ENCODE measurements around the gene TMEM86A.

Gene TMEM86A

DNA sequence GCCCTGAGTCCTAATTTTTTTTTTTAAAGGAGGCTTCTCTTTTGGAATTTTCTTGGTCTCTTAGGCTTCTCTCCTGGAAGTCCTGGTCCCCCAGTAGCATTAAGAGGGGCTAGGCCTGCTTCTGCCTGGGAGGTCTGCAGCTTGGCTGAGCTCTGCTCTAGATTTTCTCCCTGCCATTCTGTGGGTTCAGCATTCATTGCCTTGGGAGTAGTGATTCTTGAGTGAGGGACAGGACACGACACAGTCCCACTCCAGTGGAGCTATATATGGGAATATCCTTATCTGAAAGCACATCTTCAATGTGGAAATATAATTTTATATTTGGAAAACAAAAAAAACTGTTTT lies 23.7 kb downstream of the TMEM86A start:
- DNase-seq (ENCODE audit: extremely low read depth in 1 of 2, low read depth in 1 of 2): no peak

DNA sequence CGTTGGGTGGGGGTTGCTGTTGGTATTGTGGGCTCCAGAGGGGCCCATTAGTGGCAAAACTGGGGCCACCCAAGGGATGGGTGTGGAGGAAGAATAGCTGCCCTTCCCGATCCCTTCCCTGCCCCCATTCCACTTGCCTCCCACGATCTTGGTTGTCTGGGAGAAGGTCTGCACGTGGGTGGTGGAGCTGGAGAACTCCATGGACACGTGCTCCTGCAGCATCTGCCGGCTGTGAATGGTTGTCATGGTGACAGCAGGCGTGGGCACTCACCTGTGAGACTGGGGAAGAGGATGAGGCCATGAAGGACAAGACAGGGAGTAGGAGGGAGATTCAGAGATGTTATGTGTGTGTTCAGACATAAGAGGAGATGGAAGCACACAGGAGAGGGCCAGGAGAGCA lies 25.4 kb downstream of the TMEM86A start:
- no peak for DNase-seq (ENCODE audit: extremely low read depth in 1 of 2, low read depth in 1 of 2)

DNA sequence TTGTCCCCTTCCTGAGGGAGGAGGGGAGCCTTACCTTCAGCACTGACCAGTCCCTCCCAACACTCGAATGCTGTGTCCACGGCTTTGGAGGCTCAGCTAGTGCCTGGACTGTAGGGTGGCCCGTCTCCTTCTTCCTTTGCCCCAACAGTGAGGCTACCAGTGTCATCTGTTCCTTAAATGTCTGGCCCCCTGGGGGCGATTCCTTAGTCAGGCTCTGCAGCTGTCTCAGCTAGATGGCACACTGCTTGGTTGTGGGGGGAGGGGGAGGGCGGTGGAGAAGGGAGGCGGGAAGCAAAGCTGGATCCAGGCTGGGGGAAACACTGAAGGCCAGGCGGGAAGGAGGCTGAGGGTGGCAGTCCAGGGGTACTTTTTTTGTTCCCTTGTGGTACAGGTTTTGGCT lies 27.5 kb downstream of the TMEM86A start, which contains the start of gene IGSF22:
TSS of gene IGSF22 (minus strand) at position 149 of the 400 bp plus-strand sequence. CDS start 1,952 bp downstream, outside the sequence.
- DNase-seq (ENCODE audit: extremely low read depth in 1 of 2, low read depth in 1 of 2): no peak

DNA sequence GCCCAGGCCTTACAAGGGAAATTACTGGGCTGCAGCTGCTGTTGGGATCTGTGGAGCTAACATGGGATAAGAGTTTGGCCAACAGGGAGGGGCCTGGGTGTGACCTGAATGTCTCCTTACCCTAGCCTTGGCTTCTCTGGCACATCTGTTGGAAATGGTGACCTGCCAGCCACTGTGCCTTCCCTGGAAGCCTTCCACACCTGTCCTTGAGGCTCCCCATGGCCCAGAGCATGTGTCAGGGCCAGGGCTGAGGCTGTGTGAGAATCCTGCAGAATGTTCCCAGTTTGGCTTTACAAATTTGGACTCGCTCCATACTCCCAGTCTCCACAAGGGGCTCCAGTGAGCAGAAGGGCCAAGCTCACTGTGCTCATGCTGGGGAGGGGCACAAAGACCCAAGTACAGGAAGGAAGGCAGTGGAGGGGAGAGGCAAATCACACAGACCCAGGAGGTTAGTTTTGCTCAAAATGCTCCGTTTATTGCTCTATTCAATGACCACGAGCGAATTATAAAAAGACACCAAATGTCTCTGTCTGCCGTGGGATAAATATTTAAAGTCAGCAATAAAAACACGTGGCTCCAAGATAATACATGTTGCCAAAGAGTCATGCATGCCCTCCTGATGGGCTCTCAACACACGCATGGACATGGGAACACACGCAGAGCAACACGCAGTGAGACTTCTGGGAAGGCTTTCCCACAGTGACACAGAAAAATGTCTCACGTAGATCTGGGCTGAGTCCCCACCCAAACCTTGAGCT lies 29.1 kb downstream of the TMEM86A start:
- DNase-seq (ENCODE audit: extremely low read depth in 1 of 2, low read depth in 1 of 2): peak in 1 of 2 donors; percentile 30

DNA sequence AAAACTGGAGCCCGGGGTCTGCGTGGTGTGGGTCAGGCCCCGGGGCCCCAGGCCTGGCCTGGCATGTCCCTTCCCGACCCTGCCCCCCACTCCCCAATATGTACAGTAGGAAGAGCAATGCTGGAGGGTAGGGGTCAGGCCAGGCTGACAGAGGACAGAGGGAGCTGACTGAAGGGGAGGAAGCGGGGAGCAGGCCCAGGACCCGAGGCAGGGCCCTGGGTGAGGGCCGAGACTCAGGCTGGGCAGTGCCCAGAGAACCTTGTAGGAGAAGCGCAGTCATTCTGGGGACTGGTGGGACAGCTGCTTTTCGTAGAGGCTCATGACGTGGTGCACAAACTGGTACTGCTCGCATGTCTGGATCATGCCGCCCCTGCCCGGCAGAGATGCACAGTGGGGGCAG lies 30.1 kb downstream of the TMEM86A start:
- DNase-seq (ENCODE audit: extremely low read depth in 1 of 2, low read depth in 1 of 2): no peak

DNA sequence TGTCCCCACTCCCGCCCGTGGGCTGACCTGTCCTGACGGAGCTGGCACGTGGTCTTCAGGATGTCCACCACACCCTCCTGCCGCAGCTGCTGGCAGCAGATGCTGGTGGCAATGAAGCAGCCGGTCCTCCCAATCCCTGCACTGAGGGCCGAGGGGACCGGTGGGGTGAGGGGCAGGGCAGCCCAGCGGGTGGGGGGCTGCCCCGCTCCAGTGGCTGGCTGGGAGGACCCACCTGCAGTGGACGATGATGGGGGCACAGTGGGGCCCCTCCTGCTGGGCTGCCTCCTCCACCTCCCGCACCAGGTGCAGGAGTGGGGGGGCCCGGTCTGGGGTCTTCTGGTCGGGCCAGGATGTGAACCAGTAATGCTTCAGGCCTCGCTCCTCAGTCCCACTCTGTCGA lies 30.8 kb downstream of the TMEM86A start:
- no peak for DNase-seq (ENCODE audit: extremely low read depth in 1 of 2, low read depth in 1 of 2)

DNA sequence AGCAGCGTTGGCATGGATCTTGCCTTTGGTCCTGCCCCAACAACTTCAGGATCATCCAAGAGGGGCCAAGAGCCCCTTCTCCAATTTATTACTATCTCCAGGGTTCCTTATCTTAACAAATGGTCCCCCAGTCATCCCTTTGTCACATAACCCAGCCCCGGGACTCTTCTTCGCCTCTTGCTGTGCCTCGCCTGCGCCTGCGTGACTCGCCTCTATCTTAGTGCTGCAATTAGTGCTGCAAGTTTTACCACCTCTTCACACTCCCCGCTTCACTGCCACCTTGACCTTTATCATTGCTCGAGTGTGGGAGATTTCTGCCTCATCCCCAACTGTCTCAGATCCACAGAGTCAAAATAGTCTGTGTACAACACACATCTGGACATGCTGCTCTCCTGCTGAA lies 31.4 kb downstream of the TMEM86A start:
- DNase-seq (ENCODE audit: extremely low read depth in 1 of 2, low read depth in 1 of 2): no peak

DNA sequence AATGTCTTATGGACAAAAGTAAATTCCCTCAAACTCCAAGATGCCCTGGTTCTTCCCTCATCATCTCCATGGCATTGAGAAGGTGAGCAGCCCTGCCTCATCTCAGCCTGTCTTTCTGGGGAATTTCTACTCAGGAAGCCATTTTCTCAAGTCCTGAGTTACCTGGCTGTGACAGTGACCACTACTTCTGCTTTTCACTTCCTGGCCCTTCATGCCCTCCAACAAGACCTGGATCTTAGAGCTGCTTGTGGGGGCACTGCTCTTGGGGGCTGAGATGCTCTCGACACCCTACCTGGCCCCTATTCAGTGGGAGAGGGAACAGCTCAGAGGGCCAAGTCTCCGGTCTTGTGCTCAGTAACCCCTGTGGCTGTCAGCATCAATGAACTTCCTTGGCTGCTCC lies 32.9 kb downstream of the TMEM86A start:
- DNase-seq (ENCODE audit: extremely low read depth in 1 of 2, low read depth in 1 of 2): no peak

DNA sequence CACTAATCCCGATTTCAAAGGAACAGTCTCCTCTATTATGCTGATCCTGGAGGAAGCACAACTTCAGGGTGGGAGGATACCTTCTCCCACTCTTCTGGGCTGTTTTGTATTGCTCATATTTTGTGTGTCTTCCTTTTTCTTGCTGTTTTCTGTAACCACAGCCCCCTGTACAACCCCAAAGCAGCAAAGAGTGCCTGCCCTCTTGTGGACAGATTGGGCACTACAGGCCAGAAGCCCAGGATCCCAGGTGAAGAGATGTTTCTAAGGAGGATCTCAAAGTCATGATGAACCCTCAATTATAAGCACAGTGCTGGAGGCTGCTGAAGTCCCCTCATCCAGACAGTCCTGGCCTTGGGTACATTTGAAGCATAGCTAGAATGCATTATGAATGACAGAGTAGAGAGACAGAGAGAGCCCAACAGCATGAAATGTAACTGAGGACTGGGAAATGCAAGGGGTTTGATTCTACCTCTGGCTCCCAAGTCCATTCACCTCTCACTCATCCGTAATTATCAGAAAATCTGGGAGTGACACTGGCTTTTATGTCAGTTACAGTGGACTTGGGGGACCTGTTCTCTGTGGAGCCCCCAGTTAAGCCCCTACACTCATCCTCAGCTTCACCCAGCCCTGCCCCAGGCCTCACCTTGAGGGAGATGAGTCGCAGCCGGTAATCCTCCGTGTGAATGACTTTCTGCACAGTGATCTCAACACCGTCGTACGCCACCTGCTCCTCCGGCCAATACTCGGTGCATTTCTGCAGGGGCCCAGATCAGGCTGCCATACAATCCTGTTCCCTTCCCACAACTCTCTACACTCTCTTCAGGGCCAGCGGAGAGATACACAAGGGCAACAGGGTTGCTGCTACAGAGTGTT lies 33.6 kb downstream of the TMEM86A start:
- peak in 1 of 2 donors; percentile 55 for DNase-seq (ENCODE audit: extremely low read depth in 1 of 2, low read depth in 1 of 2)

DNA sequence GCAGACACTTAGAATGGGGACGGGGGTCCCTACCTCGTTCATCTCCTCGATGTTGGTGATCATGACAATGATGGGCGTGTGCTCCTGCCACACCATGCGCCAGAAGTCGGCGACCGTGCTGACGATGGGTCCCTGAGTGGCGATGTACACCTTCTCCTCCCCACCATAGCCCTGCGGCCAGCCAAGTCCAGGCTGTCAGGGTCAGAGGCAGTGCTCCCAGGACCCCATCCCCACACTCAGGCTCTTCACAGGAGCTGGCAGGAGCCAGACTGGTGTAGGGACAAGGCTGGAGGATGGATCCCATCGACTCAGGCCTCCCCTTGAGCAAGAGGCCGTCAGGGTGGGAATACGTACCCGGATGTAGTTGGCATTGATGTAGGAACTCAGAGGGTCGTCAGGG lies 34.6 kb downstream of the TMEM86A start:
- no peak for DNase-seq (ENCODE audit: extremely low read depth in 1 of 2, low read depth in 1 of 2)

DNA sequence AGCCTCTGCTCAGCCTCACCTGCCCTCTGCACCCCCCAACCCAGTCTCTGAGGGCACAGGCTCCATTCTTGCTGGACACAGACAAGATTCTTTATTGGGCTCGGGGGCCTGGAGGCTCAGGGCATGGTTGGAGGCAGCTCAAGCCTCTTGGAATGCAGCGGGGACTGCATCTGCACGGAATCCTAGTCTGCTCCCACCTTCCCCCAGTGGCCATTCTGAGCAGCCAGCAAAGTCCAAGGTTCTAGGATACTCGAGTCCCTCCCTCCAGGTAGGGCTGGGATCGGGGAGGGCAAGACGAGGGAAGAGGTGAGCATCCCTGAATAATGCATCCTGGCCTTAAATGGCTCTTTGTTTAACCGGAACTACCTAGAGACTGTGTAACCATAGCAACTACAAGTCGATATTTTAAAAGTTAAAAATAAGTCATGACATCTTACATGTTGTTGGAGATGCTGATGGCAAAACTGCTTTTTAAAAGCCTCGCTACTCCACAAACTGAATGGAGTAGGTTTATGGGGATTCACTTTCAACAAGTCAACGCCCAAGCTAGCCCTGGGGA lies 38.1 kb downstream of the TMEM86A start:
- DNase-seq (ENCODE audit: extremely low read depth in 1 of 2, low read depth in 1 of 2): no peak

DNA sequence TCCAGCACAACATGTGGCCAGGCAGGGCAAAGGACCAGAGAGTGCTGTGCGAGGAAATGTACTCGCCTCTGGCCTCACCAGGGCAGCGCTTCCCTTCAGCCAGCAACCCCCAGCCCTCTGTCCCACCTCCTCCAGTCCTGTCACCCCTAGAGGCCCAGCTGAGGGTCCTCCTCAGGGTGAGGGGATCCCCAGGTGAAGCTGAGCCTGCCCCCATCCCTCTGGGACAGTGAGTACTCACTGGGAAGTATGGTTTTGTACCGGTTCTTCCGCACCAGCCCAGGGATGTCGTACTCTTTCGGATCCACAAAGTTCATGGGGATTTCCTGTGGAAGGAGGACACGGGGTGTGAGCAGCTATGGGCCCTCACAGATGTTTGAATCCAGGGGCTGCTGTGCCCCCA lies 39.1 kb downstream of the TMEM86A start:
- DNase-seq (ENCODE audit: extremely low read depth in 1 of 2, low read depth in 1 of 2): no peak

DNA sequence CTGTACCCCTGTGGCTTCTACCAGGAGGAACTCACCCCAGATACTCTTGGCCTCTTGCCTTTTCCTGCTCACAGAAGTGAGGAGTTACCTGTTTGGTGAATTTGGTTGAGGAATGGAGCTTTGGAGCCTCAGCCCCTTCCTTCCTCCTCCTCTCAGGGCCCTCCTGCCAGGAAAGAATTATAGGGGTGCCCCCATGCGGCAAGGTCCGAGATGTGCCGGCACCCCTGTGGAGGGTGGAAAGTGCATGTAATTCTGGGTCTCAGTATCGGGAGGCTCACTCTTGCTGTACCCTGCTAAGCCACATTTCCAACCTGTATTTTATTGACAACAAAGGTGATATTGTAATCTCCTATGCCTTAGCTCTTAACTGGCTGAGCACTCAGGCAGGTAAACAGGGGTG lies 41.1 kb downstream of the TMEM86A start:
- DNase-seq (ENCODE audit: extremely low read depth in 1 of 2, low read depth in 1 of 2): no peak

DNA sequence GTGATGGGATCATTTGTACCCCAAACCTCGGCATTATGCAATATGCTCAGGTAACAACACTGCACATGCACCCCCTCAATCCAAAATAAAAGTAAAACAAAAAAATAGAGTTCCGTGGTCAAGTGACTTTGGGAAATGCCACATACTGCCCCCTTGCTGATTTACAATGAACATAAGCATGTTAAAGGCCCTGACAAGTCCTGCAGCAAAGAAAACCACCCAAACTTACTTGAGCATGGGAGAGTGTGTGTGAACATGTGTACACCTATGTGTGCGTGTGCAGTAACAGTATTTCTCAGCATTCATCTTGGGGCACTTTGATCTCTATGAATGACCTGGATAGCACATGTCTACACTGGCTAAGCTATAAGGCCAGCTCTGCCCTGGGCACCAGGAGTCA lies 43.2 kb downstream of the TMEM86A start:
- no peak for DNase-seq (ENCODE audit: extremely low read depth in 1 of 2, low read depth in 1 of 2)

DNA sequence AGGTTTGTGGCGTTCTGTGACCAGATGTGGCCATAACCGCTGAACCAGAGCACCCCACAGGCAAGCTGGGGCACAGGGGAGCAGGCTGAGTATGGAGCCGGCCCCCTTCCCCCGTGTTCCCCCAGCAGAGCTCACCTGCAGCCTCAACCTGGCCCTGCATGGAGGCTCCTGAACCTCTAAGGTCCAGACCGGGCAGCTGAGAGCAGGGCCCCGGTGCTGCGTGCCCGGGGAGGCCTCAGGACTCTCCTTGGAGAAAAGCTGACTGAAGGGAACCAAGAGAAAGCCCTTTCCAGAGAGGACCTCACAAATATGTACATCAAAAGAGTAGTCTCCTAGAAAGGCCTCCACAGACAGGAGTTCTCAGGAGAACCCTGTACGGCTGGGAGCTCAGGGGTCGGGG lies 44.8 kb downstream of the TMEM86A start:
- no peak for DNase-seq (ENCODE audit: extremely low read depth in 1 of 2, low read depth in 1 of 2)

DNA sequence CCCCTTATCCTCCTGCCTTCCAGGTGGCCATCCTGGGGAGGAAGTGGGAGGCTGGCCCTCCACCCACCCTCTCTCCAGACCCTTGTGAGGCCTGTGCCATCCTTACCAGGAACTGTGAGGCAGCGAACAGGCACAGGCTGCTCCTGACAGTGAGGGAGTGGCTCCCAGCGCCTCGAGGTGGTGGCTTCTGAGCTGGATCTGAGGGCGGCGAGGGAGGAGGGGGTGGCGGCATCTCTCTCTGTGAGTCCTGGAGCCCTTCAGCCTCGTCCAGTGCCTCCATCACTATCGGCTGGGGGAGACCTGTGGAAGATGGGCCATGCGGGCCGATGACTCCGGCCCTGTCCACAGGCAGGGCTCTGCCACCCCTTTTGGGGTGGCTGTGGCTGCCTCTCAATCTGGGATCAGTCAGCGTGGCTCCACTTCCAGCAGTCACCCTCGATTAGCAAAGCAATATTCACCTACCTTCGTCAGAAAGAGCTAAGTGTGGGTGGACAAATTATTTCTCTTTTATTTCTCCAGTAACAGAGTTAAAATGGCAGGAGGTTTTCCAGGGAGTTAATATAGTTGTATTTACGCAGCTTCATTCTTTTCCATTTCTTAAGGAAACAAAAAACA lies 45.4 kb downstream of the TMEM86A start:
- no peak for DNase-seq (ENCODE audit: extremely low read depth in 1 of 2, low read depth in 1 of 2)

DNA sequence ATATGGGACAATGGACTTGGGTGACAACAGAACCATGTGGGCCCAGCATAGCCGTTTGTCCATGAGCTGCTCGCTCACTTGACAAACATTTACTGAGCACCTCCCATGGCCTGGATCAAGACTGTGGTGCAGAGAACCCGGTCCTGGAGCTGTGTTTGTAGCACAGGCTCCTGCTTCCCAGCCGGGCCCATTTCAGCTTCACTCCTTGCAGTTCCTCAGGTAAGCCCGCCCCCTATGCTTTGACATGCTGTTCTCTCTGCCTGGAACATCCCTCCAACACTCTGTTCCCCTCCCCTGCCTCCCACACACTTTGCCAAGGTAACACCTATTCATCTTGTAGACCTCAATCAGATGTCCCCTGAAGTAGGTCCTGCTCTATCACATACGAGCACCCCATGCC lies 46.7 kb downstream of the TMEM86A start:
- no peak for DNase-seq (ENCODE audit: extremely low read depth in 1 of 2, low read depth in 1 of 2)

DNA sequence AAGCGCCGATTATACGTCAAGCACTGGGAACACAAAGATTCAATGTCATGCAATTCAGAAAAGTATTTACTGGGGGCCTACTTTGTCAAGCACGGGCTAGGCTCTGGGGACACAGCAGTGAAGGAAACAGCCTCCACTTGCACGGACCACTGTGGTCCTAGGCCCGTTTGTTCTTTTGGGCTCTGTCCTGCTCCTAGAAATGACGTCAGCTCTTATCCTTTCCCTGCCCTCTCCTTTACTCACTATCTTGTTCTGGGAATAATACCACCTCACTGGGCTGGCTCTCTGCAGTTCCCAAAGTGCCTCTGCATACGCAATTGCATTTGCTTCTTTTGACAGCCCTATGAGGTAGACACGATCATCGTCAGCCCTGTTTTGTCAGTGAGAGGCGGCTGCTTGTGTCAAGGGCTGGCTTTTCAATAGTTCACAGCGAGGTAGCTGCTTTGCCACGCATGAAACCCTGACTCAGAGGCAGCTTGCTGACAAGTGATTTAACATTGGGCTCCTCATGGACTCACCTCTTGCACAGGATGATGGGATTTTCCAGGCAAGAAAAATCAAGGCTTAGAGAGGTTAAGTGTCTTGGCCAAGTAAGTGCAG lies 50.3 kb downstream of the TMEM86A start:
- DNase-seq (ENCODE audit: extremely low read depth in 1 of 2, low read depth in 1 of 2): no peak

DNA sequence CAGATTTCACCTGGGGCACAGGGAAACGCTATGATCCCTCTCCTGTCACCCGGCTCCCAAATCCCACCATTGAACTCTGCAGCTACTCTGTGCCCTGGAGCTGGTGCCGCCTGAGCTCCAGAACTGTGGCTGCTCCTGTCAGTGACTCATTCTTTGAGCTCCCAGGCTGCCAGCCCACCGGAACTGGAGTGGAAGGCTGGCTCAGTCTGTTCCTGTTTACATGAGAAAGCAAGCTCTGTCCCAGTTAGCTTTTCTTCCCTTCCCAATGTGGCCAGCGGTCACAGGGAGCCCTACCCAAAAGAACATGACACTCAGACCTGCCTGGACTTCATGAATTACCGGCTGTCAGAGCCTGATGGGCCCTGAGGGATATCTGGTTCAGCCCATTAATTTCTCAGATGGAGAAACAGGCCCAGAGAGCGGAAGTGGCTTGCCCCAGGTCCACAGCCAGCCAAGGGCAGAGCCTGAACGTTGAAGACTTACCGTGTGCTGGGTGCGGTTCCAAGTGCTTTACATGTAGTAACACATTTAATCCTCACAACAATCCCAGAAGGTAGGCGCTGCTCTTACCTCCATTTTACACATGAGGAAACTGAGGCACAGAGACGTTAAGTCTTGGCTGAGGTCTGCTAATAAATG lies 51.2 kb downstream of the TMEM86A start:
- no peak for DNase-seq (ENCODE audit: extremely low read depth in 1 of 2, low read depth in 1 of 2)

DNA sequence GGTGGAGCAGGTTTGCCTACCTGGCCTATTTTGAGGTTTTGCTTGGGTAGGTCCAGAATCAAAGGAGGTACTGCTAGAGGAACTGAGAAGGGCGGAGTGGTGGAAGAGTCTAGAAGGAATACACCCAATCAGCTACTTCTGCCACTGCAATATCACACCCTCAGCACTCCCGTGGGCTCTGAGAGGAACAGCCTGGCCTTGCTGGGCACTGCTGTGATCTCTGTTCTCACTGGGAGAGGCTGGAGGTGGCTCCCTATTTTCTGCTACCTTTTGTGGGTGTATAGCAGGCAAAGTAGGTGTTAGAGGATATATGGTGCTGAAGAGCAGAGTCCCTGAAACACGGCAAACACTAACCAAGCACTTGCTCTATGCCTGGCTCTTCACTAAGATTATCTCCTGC lies 52.4 kb downstream of the TMEM86A start:
- no peak for DNase-seq (ENCODE audit: extremely low read depth in 1 of 2, low read depth in 1 of 2)

DNA sequence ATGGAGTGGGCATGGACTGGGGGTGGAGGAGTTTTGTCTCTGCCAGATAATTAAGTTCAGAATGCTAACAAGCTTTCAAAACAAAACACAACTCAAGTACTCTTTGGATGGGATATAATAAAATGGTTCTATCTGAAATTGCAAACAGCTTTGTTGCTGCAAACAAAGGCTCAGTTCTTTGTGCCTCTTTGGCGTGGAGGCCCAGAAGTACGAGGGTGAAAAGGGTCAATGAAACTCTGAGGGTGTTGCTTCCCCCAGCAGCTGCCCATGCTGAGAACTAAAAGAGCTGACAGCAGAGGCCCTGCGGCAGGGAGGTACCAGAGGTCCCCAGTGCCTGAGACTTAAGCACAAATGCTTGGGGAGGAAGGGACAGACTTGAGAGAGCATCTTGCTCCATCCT lies 53.9 kb downstream of the TMEM86A start:
- no peak for DNase-seq (ENCODE audit: extremely low read depth in 1 of 2, low read depth in 1 of 2)
